HG03066 (cell line): ENCODE measurements around the gene SNX25.
"Not testable (repeated sequence)": the region's sequence is repeated elsewhere in the genome, so short reads cannot be mapped to it uniquely, and the experiment has no call there.

Experiments
- ATAC-seq: cut with Tn5 transposase; IDR thresholded peaks from one replicate; pipeline ENCODE4 v1.9.1; 2021; ENCODE audit warnings: low read depth; ENCODE audit not compliant: unreplicated experiment

The SNX25 gene

DNA sequence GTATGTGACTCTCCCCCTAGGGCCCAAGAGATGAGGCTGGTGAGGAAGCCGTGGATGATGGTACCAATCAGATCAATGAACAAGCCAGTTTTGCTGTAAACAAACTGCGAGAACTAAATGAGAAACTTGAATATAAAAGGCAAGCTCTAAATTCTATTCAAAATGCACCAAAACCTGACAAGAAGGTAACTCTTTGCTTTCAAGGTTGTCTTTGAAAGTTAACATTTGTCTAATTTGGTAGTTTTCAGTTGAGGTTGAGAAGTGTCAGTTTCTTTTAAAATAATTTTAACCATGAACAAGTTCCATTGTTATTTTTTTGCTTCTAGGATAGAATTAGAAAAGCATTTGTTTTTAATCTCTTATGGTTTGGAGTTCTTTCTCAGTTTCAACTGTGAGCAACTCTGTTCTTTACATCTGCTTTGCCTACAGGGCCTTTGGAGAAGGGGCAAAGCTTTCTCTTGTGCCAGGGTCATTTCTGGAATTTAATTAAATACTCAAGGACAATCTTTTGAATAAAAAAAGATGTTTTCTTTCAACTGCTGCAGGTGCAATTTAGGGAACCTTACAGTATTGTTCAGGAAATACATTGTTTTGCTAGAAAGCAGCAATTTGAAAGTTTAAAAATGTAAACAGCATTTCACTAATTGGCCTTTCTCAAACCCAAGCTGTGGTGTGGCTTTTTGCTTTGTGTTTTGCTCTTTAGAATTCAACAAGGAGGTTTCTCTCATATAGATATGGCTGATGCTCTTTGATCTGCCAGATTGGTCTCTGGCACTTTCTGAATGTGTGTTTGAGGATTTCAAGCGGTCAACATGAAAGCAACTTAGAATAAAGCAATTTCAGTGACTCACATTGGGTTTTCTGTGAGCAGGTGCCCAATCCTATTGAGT, 123.4 kb downstream of the SNX25 start:
- ATAC-seq: peak; percentile 77

GRCh38 chr4:185334326-185334725, 124.9 kb downstream of the SNX25 start:
- ATAC-seq: no peak

DNA sequence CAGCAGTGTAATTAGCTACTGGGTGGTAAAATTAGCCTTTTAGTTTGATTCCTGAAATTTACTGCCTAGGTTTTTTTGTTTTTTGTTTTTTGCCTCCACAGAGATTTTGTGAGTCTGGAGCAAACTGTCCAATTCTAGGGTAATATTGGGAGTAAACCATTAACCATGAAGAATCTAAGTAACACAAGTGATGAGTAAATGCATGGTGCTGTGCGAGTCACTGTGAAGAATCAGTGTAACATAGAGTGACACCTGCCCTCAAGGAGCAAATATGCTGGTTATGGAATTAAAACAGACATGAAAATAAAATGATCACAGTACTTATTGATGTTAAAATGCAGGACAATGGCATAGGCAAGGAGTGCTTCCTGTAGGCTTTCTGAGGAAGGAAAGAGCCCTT, 126.2 kb downstream of the SNX25 start:
- no peak for ATAC-seq

- no peak for ATAC-seq
Observed at GRCh38 chr4:185339941-185340340, 130.5 kb downstream of the SNX25 start.

- ATAC-seq: no peak
Observed at GRCh38 chr4:185341377-185341776, 132.0 kb downstream of the SNX25 start.

- peak; percentile 47 for ATAC-seq
Observed at GRCh38 chr4:185341841-185342240, 132.4 kb downstream of the SNX25 start.

- ATAC-seq: peak; percentile 38
Observed at GRCh38 chr4:185343726-185344581, 134.6 kb downstream of the SNX25 start.

DNA sequence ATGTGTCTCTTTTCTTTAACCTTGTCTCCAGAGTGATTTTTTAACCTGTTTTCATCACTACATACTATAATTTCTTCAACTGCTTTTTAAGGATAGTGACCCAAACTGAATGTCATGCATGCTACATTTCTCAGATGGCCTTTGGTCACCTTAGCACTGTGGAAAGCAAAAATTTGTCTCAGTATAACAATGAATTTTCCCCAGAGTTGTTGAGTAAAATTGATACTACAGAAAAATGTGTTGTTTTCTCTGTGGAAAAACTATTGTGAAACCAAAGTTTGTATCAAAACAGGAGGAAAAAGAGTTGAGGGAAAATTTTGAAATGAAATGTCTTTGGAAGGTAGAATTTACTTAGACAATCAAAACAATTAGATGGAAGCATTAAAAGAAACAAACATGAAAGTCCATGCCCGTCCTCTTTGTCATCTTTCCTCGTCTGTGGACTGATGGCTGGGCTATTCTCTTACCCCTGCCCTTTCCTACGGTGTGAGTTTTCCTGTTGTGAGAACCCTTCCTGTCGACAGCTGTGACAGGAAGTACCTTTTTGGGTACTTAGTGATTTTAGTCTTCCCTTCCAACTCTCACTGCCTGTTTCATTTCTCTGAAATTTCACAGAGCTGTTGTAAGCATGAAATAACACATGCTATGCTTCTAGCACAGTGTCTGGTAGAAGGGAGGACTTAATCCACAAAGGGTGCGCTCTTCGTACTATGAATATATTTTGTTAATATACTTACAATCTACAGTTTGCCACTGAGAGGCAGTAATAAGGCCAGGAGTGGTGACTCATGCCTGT, 135.5 kb downstream of the SNX25 start:
- ATAC-seq: peak; percentile 60

DNA sequence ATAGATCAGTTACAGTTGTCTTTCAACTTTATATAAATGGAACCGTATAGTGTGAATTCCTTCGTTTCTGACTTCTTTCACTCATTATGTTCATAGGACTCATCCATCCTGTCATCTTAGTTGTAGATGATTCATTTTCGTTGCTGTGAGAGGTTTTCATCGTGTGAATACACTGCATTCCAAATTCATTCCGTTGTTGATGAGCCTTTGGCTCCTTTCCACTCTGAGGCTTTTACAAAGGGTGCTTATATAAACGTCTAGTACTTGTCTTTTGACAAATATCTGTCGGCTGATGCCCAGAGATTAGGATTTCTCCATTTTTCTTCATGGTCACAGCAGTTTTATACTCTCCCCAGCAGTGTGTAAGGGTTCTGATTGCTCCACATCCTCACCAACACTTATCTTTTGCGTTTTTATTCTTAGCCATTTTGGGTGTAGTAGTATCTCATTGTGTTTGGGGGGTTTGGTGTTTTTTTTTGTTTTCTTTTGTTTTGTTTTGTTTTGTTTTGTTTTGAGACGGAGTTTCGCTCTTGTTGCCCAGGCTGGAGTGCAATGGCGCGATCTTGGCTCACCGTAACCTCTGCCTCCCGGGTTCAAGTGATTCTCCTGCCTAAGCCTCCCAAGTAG, 137.7 kb downstream of the SNX25 start:
- ATAC-seq: no peak

DNA sequence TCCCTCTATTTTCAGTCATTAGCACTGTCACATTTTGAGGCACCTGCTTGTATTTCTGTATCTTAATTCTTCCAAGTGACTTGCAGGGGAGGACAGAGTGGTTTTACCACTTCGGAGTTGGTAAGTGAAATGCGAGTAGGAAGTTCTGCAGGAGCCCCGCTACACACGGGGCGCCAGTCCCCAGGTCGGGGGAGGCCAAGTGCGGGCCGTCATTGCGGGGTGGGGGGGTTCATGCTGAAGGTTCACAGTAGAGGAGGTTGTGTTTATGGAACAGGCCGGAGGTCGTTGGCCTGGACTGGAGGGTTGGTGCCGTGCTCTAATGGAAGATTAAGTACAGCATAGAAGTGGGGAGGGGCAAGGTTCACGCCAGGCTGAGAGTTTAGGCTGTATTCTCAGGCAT, 142.3 kb downstream of the SNX25 start:
- no peak for ATAC-seq

DNA sequence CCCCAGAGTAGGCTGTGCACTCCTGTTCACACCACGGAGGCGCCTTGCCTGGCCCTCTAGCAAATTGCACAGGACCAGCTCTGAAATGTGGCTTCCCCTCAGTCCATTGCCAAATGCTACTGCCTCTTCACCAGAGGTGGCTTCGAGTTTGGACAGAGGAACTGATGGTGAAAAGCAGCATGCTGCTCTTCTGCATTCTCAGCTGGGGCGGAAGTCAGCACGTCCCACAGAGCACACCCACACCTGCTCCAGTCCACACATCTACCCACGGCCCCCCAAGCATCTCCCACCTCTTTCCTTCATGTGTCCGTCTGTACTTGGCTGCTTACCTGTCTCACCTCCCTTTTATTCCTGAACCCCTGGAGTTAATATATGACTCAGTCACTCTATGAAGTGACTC, 142.8 kb downstream of the SNX25 start:
- no peak for ATAC-seq

GRCh38 chr4:185352741-185353140, 143.3 kb downstream of the SNX25 start:
- no peak for ATAC-seq

DNA sequence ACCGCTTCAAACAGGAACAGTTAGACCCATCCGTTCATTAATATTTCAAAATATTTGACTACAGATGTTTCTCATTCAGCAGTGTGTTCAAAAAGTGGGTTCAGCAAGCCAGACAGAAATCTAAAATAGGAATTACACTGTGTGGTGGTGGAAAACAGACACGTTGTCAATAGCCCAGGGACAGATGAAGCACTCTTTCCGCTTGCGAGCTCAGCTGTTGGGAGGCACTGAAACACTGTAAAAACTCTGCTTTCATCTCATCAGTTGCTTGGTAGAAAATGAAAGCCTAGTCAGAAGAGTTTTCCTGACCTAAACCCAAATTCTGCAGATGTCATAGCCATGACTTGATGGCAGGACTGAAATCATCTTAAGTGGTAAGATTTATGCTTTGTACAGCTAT, 147.8 kb downstream of the SNX25 start:
- ATAC-seq: no peak

GRCh38 chr4:185357733-185358440, 148.5 kb downstream of the SNX25 start:
- no peak for ATAC-seq

- ATAC-seq: no peak
Observed at GRCh38 chr4:185358514-185358913, 149.1 kb downstream of the SNX25 start.

GRCh38 chr4:185358959-185359358, 149.6 kb downstream of the SNX25 start:
- ATAC-seq: no peak

GRCh38 chr4:185359767-185360446, 150.5 kb downstream of the SNX25 start:
- no peak for ATAC-seq

DNA sequence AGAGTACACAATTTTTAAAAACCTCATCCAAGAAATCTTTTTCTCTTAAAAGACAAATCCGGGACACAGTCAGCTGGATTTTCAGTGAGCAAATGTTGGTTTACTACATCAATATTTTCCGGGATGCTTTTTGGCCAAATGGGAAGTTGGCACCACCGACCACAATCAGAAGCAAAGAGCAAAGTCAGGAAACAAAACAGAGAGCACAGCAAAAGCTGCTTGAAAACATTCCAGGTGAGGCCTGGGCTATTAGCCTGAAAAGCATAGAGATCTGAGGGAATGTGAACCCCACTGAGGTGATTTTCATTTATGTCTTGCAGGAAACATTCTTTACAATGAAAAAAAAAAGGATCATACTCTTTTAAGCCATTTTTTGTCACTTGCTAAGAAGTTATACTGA, 152.5 kb downstream of the SNX25 start:
- no peak for ATAC-seq

- ATAC-seq: not testable (repeated sequence)
Observed at GRCh38 chr4:185362570-185362969, 153.2 kb downstream of the SNX25 start.
